NCI-H2029 (cell line): ENCODE measurements around the gene ACAN.

Experiments
- DNase-seq: peaks from one replicate; lab custom pipeline; 2025; lab: John Stamatoyannopoulos, UW

Gene ACAN

GRCh38 chr15:88803241-88803919 is at the start of gene ACAN:
ACAN (plus strand) TSS chr15:88803436; CDS start chr15:88836207, 32,771 bp downstream.
- DNase-seq, result no peak

- no peak for DNase-seq
These were observed 46.7 kb upstream of the ACAN start for GRCh38 chr15:88756521-88756920.

GRCh38 chr15:88756921-88757320 is 46.3 kb upstream of the ACAN start:
- DNase-seq, result no peak

- DNase-seq, result no peak
These were observed 43.4 kb upstream of the ACAN start for GRCh38 chr15:88759872-88760271.

GRCh38 chr15:88764448-88764847 is 38.8 kb upstream of the ACAN start:
- DNase-seq, result no peak

GRCh38 chr15:88765212-88765611 is 38.0 kb upstream of the ACAN start:
- no peak for DNase-seq

GRCh38 chr15:88769161-88769971 is 33.9 kb upstream of the ACAN start:
- no peak for DNase-seq

GRCh38 chr15:88775776-88776175 is 27.5 kb upstream of the ACAN start:
- DNase-seq, result no peak

GRCh38 chr15:88776646-88777045 is 26.6 kb upstream of the ACAN start:
- no peak for DNase-seq

- no peak for DNase-seq
These were observed 23.3 kb upstream of the ACAN start for GRCh38 chr15:88779944-88780343.

GRCh38 chr15:88782465-88782864 is 20.8 kb upstream of the ACAN start:
- DNase-seq, result no peak

- DNase-seq, result no peak
These were observed 18.0 kb upstream of the ACAN start for GRCh38 chr15:88785217-88785616.

- no peak for DNase-seq
These were observed 15.2 kb upstream of the ACAN start for GRCh38 chr15:88788036-88788435.

GRCh38 chr15:88788816-88789215 is 14.4 kb upstream of the ACAN start:
- DNase-seq, result no peak

- no peak for DNase-seq
These were observed 12.8 kb upstream of the ACAN start for GRCh38 chr15:88790486-88790885.

GRCh38 chr15:88791637-88792036 is 11.6 kb upstream of the ACAN start:
- DNase-seq, result no peak

GRCh38 chr15:88792342-88793282 is 10.6 kb upstream of the ACAN start:
- DNase-seq, result no peak

GRCh38 chr15:88794001-88794400 is 9.2 kb upstream of the ACAN start:
- no peak for DNase-seq

GRCh38 chr15:88797663-88798339 is 5.4 kb upstream of the ACAN start:
- no peak for DNase-seq

- no peak for DNase-seq
These were observed 3.9 kb upstream of the ACAN start for GRCh38 chr15:88799341-88799740.

- no peak for DNase-seq
These were observed 3.2 kb upstream of the ACAN start for GRCh38 chr15:88800026-88800425.

GRCh38 chr15:88800738-88801137 is 2.5 kb upstream of the ACAN start:
- DNase-seq, result no peak
